NCI-H2227 (cell line): Measurements from ENCODE around the gene MSH4.
"Not testable (repeated sequence)": the region's sequence is repeated elsewhere in the genome, so short reads cannot be mapped to it uniquely, and the experiment has no call there.

Experiments used
- DNase-seq: peaks from one replicate; lab custom pipeline; 2025; ENCODE audit not compliant: unreplicated experiment; lab: John Stamatoyannopoulos, UW

The MSH4 gene

DNA sequence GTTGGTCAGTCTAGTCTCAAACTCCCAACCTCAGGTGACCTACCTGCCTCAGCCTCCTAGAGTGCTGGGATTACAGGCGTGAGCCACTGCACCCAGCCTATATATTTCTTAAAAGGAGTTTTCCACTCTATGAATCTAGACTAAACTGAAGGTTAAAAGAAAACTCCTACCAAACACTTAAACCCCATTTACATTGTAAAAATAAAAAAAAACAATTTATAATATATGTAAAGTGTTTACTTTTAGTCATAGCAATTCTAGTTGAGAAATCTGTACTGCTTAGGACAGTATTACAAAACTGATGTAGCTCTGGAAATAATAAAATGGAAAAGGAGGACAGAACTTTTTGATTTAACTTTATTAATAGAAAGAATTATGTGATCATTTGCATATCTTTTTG is 126.0 kb downstream of the MSH4 start:
- no peak for DNase-seq

- no peak for DNase-seq
Observed at GRCh38 chr1:75932304-75932703, 135.6 kb downstream of the MSH4 start, which contains the start of gene ASB17. Gene ASB17 (minus strand): TSS chr1:75932404. CDS start chr1:75932291, 113 bp downstream.

DNA sequence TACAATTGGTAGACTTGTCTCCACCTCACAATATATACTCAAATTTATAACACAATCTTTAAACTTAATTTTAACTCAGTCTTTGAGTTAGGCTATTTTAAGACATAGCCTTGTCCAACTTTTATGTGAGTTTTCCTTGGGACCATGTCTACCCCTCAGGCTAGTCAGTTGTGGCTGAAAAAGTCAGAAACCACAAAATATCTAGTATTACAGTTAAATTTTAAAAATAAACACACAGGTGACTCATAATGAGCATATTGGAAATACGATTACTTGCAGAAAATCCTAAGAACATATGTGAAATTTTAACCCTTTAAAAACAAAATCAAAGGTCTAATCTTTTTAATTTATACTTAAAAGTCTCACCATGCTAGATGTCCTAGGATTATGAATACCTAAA is 140.4 kb downstream of the MSH4 start:
- DNase-seq: no peak

DNA sequence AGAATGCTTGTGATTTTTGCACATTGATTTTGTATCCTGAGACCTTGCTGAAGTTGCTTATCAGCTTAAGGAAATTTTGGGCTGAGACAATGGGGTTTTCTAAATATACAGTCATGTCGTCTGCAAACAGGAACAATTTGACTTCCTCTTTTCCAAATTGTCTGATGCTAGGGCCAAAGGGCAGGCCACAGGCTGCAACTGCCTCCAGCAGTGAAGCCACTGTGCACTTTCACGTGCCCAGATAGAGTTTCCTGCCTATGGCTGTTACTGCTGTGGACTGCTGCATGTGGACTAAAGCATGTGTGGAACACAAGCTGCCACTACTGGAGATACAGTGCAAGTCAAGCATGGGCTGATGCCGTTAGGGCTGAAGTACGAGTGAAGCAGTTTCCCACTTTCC is 146.4 kb downstream of the MSH4 start:
- not testable (repeated sequence) for DNase-seq

DNA sequence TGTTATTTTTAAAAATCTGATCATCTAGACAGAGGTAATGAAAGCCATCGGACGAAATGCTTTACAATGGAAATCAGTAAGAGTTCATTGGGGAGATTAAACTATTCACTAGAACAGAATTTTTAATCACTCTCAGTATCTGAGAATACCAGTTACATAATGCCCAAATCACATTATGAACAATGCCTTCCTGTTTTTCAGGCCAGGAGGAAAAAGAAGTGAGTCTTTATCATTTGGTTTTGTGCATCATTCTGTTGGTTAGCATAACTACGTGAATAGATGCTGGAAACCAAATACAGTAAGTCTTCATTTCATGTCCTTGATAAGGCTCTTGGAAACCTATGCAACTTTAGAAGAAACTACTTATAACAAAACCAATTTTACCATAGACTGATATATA is 153.5 kb downstream of the MSH4 start:
- no peak for DNase-seq

- DNase-seq: no peak
Observed at GRCh38 chr1:75952016-75952415, 155.3 kb downstream of the MSH4 start.

- DNase-seq: no peak
Observed at GRCh38 chr1:75953461-75953860, 156.8 kb downstream of the MSH4 start.

- DNase-seq: no peak
Observed at GRCh38 chr1:75954586-75954985, 157.9 kb downstream of the MSH4 start.
